GM12801 (cell line): ENCODE results near the gene GLE1.

ENCODE experiments used
- TF ChIP-seq, protein P1 (sequence below): IDR thresholded peaks from one replicate; pipeline ENCODE4 v1.5.1; 2011; ENCODE audit warnings: control low read depth; ENCODE audit not compliant: insufficient read length; ENCODE audit errors: extremely low read depth

The GLE1 gene

DNA sequence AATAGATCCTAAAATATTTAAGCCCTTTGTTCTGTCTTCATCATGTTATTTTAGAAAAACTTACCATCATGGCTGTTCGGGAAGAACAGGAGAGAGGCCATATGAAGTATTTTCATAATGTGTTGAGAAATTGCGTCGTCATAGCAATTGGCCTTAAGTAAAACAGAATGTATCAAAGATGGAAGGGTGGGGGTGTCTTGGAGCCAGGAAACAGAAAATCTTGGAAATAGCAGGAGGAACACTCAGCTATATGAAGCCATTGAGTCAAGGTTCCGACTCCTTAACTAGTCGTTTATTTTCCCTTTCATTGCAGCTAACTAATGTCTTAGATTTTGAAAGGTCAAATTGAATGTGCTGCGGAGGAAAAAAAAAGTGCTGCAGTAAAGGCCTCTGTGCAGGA is 49.2 kb downstream of the GLE1 start:
- TF ChIP-seq, protein P1, sequence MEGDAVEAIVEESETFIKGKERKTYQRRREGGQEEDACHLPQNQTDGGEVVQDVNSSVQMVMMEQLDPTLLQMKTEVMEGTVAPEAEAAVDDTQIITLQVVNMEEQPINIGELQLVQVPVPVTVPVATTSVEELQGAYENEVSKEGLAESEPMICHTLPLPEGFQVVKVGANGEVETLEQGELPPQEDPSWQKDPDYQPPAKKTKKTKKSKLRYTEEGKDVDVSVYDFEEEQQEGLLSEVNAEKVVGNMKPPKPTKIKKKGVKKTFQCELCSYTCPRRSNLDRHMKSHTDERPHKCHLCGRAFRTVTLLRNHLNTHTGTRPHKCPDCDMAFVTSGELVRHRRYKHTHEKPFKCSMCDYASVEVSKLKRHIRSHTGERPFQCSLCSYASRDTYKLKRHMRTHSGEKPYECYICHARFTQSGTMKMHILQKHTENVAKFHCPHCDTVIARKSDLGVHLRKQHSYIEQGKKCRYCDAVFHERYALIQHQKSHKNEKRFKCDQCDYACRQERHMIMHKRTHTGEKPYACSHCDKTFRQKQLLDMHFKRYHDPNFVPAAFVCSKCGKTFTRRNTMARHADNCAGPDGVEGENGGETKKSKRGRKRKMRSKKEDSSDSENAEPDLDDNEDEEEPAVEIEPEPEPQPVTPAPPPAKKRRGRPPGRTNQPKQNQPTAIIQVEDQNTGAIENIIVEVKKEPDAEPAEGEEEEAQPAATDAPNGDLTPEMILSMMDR, result no peak

DNA sequence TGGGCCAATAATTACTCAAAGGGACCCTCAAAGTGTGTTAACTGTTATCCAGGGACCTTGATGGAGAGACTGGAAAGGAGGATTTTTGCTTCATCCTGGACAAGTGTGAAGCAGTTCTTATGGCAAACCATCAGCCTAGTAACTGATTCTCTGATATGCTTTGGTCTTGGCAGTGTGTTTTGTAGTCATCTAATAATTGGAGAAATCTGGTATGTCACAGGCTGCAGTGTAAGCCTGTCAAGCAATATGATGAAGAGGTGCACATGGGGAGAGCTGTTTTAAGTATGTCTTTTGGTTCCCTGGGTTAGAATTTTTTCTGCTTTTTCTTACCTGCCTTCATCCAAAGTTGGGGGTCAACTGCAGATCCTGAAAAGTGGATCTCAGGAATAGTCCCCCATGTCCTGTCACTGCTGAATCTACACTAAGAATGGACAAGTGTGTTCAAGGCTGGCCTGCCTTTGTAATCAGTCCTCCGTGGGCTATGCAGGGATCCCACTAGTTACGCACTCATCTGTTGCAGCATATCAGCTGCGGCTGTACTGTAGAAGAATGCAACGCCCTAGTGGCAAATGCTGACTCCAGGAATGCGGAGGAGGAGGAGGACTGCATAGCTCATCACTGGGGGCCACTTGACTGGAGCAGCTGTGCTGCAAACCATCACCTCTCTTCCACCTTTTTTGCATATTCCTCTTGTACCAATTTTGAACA is 49.8 kb downstream of the GLE1 start:
- TF ChIP-seq, protein P1, result no peak

DNA sequence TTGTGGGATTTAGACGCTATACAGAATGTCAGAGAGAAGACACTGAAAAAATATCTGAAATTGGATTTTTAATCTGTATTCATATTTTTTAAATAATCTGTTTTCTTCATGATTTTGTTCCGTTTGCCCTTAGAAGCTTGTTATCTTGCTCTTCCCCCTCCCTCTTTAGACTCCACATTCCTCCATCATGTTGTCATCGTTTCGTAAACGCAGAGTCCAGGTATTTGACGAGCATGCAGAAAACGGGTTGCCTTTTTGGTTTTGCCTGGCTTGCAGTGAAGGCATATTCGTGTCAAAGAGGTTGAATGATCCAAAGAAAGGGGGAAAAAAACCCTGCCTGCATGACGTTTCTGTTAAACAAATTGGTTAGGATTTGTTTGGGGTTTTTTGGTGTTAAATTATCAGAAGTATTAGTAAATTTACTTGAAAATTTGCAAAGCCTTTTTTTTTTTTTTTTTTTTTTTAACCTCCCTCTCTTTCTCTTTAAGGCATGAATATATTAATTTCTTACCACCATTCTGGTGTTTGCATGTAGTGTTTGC is 50.7 kb downstream of the GLE1 start:
- TF ChIP-seq, protein P1, result no peak

DNA sequence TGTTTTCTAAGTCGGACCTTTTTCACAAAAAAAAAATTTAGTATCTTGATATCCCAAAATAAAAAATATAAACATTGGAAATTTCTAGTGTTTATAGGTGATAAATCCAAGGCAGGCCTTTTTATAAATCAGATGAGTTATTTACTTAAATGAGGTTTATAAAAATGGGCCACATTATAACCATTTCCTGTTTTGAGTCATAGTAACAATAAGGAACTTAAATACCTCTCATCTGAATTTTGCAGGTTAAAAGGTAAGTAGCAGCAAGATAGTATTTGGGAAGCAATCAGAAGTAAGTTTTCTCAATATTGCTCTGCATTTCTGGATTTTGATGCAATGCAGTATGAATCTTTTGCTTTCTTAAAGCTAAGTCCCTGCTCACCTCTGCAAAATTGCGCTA is 51.8 kb downstream of the GLE1 start:
- TF ChIP-seq, protein P1, result no peak

DNA sequence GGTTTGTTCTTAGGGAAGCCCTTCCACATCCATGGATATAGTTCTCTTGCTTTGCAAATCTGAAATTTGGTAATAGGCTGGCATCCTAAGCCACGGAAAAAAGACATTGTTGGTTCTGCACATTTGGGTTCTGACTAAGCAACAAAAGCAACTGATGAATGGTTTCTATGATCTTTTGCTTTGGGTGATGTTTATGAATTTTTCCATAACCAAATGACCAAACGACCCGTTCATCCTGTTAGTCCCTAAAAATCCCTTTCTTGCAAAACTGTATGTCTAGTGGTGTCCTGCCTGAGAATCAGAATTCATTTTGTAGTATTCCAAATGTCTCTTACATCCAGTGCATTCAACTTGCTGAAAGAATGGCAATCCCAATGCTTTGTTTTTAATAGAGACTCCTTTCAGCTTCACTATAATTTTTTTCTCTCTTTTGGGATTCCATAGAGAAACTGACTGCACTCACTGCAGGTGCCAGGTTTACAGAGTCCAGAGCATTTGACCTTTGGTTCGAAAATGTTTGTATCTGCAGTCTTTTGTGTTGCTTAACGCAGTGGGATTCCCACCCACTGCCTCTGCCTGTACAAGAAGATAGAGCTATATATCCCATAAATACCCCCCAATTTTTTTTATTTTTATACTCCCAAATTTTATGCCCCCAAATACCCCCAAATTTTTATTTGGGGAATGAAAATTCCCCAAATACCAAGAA is 52.6 kb downstream of the GLE1 start:
- TF ChIP-seq, protein P1, result no peak

DNA sequence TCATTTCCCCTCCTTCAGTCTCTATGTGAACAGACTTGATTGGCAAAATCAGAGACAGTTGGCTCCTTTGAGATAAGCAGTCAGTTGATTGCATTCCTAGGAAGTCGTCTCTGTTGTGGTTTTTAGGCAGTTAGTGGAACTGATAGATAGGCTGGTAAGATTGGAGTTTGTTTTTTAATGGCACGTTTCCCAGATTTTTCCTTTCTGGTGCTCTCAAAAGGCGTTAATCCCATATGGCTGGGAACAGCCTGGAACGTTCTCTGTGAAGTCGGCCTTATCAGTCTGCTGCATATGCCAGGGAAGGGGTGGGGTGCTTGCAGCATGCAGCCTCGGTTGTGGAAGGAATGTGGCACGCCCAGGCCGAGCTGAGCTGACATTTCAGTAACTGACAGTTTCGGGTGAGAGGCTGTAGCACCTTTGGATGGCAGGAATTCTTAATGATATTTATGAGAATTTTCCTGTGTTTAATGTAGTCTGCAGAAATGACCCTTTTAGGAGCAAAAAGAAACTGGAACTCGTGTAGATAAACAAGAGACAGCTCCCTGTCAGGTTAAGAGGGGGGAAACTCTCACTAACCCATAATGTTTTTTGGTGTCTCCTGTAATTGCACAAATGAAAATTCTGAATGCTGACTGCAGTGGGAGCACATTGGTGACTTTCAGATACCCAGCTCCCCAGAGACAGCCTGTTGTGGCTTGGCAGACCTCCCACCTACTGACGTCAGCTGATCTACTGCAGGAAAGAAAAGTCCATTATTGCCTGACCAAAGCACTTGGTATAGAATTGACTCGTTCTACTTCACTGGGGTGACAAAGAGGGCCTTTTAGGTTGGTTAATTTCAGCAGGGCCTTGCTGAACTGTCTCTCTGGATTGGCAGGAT is 54.2 kb downstream of the GLE1 start:
- TF ChIP-seq, protein P1, result no peak

DNA sequence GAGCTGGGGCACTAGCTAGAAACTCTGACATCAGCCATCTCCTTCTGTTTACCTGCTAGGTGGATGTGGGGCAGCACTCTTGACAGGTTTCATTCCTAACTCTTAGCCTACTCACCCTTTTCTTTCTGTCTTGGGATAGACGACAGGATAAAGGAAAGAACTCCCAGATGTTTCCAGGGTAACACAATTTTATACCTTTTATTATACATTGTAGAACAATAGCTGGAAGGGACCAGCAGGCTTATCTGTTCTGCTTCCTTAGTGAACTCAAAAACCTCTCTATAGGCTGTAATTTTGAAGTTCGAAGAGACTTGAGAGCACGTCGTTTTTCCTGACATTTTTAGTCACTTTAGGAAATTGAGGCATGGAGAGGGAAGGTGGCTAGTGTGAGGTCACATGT is 61.1 kb downstream of the GLE1 start:
- TF ChIP-seq, protein P1, result no peak
